H1 (cell line): ENCODE measurements around the gene MIEF2. TPM values are rescaled to one million over a fixed set of nuclear protein-coding genes. Genes with fewer than 3 reads are reported as not detected.

Experiments
- CTCF ChIA-PET: fragments of 300-600 bp; sonication (Branson Sonifier 250); formaldehyde crosslinking; loops from one replicate; lab custom pipeline; 2021; ENCODE audit not compliant: partially characterized antibody; lab: Charles Lee
- POLR2A ChIA-PET: fragments of 300-600 bp; sonication (Branson Sonifier 250); formaldehyde crosslinking; loops from one replicate; lab custom pipeline; 2021; ENCODE audit warnings: inconsistent platforms; ENCODE audit not compliant: partially characterized antibody; lab: Charles Lee
- DNase-seq, 2 experiments: peaks; one replicate each; pipeline versions ENCODE4 v3.0.0 to v3.0.0-alpha.2; 2010 to 2022; ENCODE audit warnings: low spot score in 2 of 2, low read depth in 1 of 2, mixed read lengths in 1 of 2
- FAIRE-seq: peaks from 2 replicates; lab custom pipeline; 2011; peaks lifted over from hg19 to GRCh38; lab: Jason Lieb, UNC
- H2AFZ ChIP-seq: 2 replicates; pipeline ENCODE4 v1.8.1; 2012; ENCODE audit warnings: low read length, inconsistent platforms
- H2AK5ac ChIP-seq: 2 replicates; pipeline ENCODE4 v1.6.1; 2013; ENCODE audit warnings: low read depth, low read length
- H2BK120ac ChIP-seq: replicated peaks from 2 replicates; pipeline ENCODE3; 2013; ENCODE audit warnings: low read depth, low read length, inconsistent platforms
- H2BK12ac ChIP-seq: 2 replicates; pipeline ENCODE4 v1.6.1; 2013; ENCODE audit warnings: low read depth, low read length
- H2BK15ac ChIP-seq: 2 replicates; pipeline ENCODE4 v1.6.1; 2013; ENCODE audit warnings: low read length
- H2BK20ac ChIP-seq: 2 replicates; pipeline ENCODE4 v1.6.1; 2013; ENCODE audit warnings: low read length
- H2BK5ac ChIP-seq: 2 replicates; pipeline ENCODE4 v1.6.1; 2013; ENCODE audit warnings: low read depth, low read length
- H3K14ac ChIP-seq: 2 replicates; pipeline ENCODE4 v1.6.1; 2013; ENCODE audit warnings: inconsistent platforms; ENCODE audit not compliant: insufficient read length
- H3K18ac ChIP-seq: 2 replicates; pipeline ENCODE4 v1.6.1; 2013; ENCODE audit warnings: low read length; ENCODE audit errors: extremely low read depth
- H3K23ac ChIP-seq: 2 replicates; pipeline ENCODE4 v1.6.1; 2013; ENCODE audit warnings: inconsistent platforms; ENCODE audit not compliant: insufficient read length
- H3K23me2 ChIP-seq: 2 replicates; pipeline ENCODE4 v1.6.1; 2013; ENCODE audit warnings: low read depth, low read length
- H3K27ac ChIP-seq: 2 replicates; pipeline ENCODE4 v1.6.1; 2011; ENCODE audit warnings: low read depth, low read length, inconsistent platforms
- H3K27me3 ChIP-seq, 4 experiments: replicated peaks in 1 of 4; 1 replicate in 1 of 4; 2 replicates in 3 of 4; pipeline versions ENCODE4 v1.6.1 to v1.8.1; 2011 to 2013; ENCODE audit warnings: low read length in 3 of 4, mild to moderate bottlenecking in 3 of 4, inconsistent platforms in 2 of 4, mixed read lengths in 2 of 4, moderate library complexity in 1 of 4; ENCODE audit not compliant: control insufficient read depth in 3 of 4, insufficient read depth in 3 of 4; ENCODE audit errors: extremely low read depth in 1 of 4
- H3K36me3 ChIP-seq, 4 experiments: 2 replicates each; pipeline versions ENCODE4 v1.6.1 to v1.8.1; 2011 to 2013; ENCODE audit warnings: mild to moderate bottlenecking in 4 of 4, low read length in 3 of 4, moderate library complexity in 2 of 4, control low read depth in 1 of 4, inconsistent platforms in 1 of 4; ENCODE audit not compliant: insufficient read depth in 4 of 4, control insufficient read depth in 2 of 4
- H3K4ac ChIP-seq: replicated peaks from 2 replicates; pipeline ENCODE3; 2013; ENCODE audit warnings: low read length, low read depth, mixed read lengths, inconsistent platforms; ENCODE audit not compliant: insufficient read length
- H3K4me1 ChIP-seq, 4 experiments: replicated peaks in 1 of 4; 1 replicate in 1 of 4; 2 replicates in 3 of 4; pipeline versions ENCODE4 v1.6.1 to v1.8.1; 2011 to 2013; ENCODE audit warnings: low read length in 3 of 4, inconsistent platforms in 2 of 4, mixed read lengths in 1 of 4; ENCODE audit not compliant: insufficient read depth in 4 of 4, control insufficient read depth in 3 of 4
- H3K4me2 ChIP-seq, 2 experiments: 2 replicates each; pipeline versions ENCODE4 v1.6.1 to v1.8.1; 2011 to 2013; ENCODE audit warnings: low read depth in 2 of 2, low read length in 2 of 2, control low read depth in 1 of 2, inconsistent platforms in 1 of 2, mild to moderate bottlenecking in 1 of 2; ENCODE audit not compliant: insufficient read depth in 1 of 2
- H3K4me3 ChIP-seq, 4 experiments: fragments of 200-600, 300-600 bp in 1 of 4; sonication (generic), shearing (Covaris generic), sonication (Bioruptor Twin) in 1 of 4; 2 replicates each; pipeline versions ENCODE4 v1.5.1 to v1.8.1; 2011 to 2016; ENCODE audit warnings: low read length in 4 of 4, low read depth in 3 of 4, control low read depth in 2 of 4, inconsistent platforms in 2 of 4, mild to moderate bottlenecking in 2 of 4, mixed read lengths in 1 of 4, moderate library complexity in 1 of 4; ENCODE audit not compliant: insufficient read depth in 2 of 4; ENCODE audit errors: extremely low read depth in 1 of 4
- H3K56ac ChIP-seq: replicated peaks from 2 replicates; pipeline ENCODE3; 2013; ENCODE audit warnings: low read depth, mild to moderate bottlenecking, mixed read lengths, low read length, inconsistent platforms; ENCODE audit not compliant: insufficient read length
- H3K79me1 ChIP-seq: 2 replicates; pipeline ENCODE4 v1.6.1; 2013; ENCODE audit warnings: low read depth, low read length, control low read depth
- H3K79me2 ChIP-seq, 2 experiments: 2 replicates each; pipeline versions ENCODE4 v1.6.1 to v1.8.1; 2012 to 2013; ENCODE audit warnings: low read length in 2 of 2, mild to moderate bottlenecking in 2 of 2, inconsistent platforms in 1 of 2; ENCODE audit not compliant: insufficient read depth in 2 of 2, control insufficient read depth in 1 of 2
- H3K9ac ChIP-seq, 4 experiments: replicated peaks in 1 of 4; 1 replicate in 1 of 4; 2 replicates in 3 of 4; pipeline versions ENCODE4 v1.6.1 to v1.8.1; 2011 to 2013; ENCODE audit warnings: low read depth in 3 of 4, low read length in 3 of 4, control low read depth in 2 of 4, mild to moderate bottlenecking in 2 of 4, moderate library complexity in 2 of 4, inconsistent platforms in 1 of 4; ENCODE audit errors: extremely low read depth in 1 of 4
- H3K9me3 ChIP-seq, 2 experiments: 2 replicates each; pipeline versions ENCODE4 v1.6.1 to v1.8.1; 2012 to 2013; ENCODE audit warnings: mild to moderate bottlenecking in 2 of 2, moderate library complexity in 2 of 2, control low read depth in 1 of 2, inconsistent platforms in 1 of 2, low read depth in 1 of 2, low read length in 1 of 2, mixed read lengths in 1 of 2; ENCODE audit not compliant: insufficient read depth in 2 of 2
- H4K20me1 ChIP-seq, 2 experiments: replicated peaks in 1 of 2; 2 replicates each; pipeline versions ENCODE3 to v1.8.1; 2011 to 2013; ENCODE audit warnings: inconsistent platforms in 2 of 2, low read length in 2 of 2, mild to moderate bottlenecking in 1 of 2; ENCODE audit not compliant: insufficient read depth in 2 of 2, control insufficient read depth in 1 of 2
- H4K5ac ChIP-seq: 2 replicates; pipeline ENCODE4 v1.6.1; 2013; ENCODE audit warnings: low read length, low read depth, mixed read lengths, inconsistent platforms; ENCODE audit not compliant: insufficient read length
- H4K8ac ChIP-seq: 2 replicates; pipeline ENCODE4 v1.8.0; 2013; ENCODE audit warnings: mild to moderate bottlenecking, moderate library complexity, low read length, inconsistent platforms; ENCODE audit not compliant: insufficient read depth; ENCODE audit errors: extremely low read depth
- H4K91ac ChIP-seq: replicated peaks from 2 replicates; pipeline ENCODE3; 2013; ENCODE audit warnings: low read length, mixed read lengths, inconsistent platforms; ENCODE audit not compliant: insufficient read length
- CBX5 ChIP-seq: fragments of 300-800, 300-1000 bp; sonication (generic); IDR thresholded peaks from 2 replicates; pipeline ENCODE4 v1.7.1; 2016; ENCODE audit warnings: antibody characterized with exemption, low read length, low read depth
- CTBP2 ChIP-seq: IDR thresholded peaks from 2 replicates; pipeline ENCODE4 v1.7.0; 2011; ENCODE audit warnings: borderline replicate concordance, mild to moderate bottlenecking, moderate library complexity, mixed read lengths, low read length; ENCODE audit not compliant: insufficient read depth, insufficient read length
- GTF2F1 ChIP-seq: IDR thresholded peaks from 2 replicates; pipeline ENCODE4 v1.6.1; 2012; ENCODE audit warnings: low read depth, low read length, improper control_type of control experiment, borderline replicate concordance
- KDM5A ChIP-seq: fragments of 200-600 bp; IDR thresholded peaks from 2 replicates; pipeline ENCODE4 v1.7.1; 2012; ENCODE audit warnings: mild to moderate bottlenecking, low read length, inconsistent platforms, mixed read lengths
- POU5F1 ChIP-seq: IDR thresholded peaks from 2 replicates; pipeline ENCODE4 v1.6.1; 2011; ENCODE audit warnings: low read depth, mild to moderate bottlenecking, low read length, moderate library complexity
- RXRA ChIP-seq: IDR thresholded peaks from 2 replicates; pipeline ENCODE4 v1.6.1; 2011; ENCODE audit warnings: low read depth, mild to moderate bottlenecking, low read length, moderate library complexity; ENCODE audit not compliant: insufficient read depth
- SAP30 ChIP-seq: fragments of 300-600 bp; sonication (generic); IDR thresholded peaks from 2 replicates; pipeline ENCODE4 v1.7.1; 2012; ENCODE audit warnings: low read length, moderate library complexity, mild to moderate bottlenecking, inconsistent platforms; ENCODE audit not compliant: insufficient read depth, insufficient replicate concordance
- TAF1 ChIP-seq: IDR thresholded peaks from 2 replicates; pipeline ENCODE4 v1.6.1; 2011; ENCODE audit warnings: mild to moderate bottlenecking, low read depth, low read length
- USF2 ChIP-seq: IDR thresholded peaks from 2 replicates; pipeline ENCODE4 v1.6.1; 2011; ENCODE audit warnings: low read length, improper control_type of control experiment
- WGBS, 2 experiments: shearing (Covaris generic) in 1 of 2; methylation state at CpG; one replicate each; pipeline versions ENCODE4 v1.1.6 to v1.1.7; 2013 to 2015; ENCODE audit warnings: low lambda C conversion rate in 2 of 2, mixed read lengths in 2 of 2, inconsistent platforms in 1 of 2, low coverage in 1 of 2, missing lambda C conversion rate in 1 of 2; ENCODE audit not compliant: insufficient replicate concordance in 2 of 2, insufficient coverage in 1 of 2, insufficient read length in 1 of 2; ENCODE audit errors: extremely low coverage in 1 of 2, missing lambda C conversion rate in 1 of 2; 5-methylcytosine and 5-hydroxymethylcytosine counted together
- polyA plus RNA-seq, 7 experiments: library from polyadenylated mRNA; depleted of rRNA in 3 of 7; stranded (reverse) in 5 of 7; unstranded in 2 of 7; fragments of >200 nt in 5 of 7; fragments of 200-250 nt in 2 of 7; gene quantifications; 1 replicate in 5 of 7; 2 replicates in 1 of 7; 4 replicates in 1 of 7; pipeline versions ENCODE4 v1.2.1 to v1.2.3, GENCODE V29; 2011 to 2013; ENCODE audit warnings: missing spikeins in 2 of 7, mixed read lengths in 2 of 7
- total RNA-seq: library from RNA; stranded (reverse); fragmentation: NEBNext Ultra II Directional; extraction: Animal tissue kit (Norgen Biotek cat#: 25700); gene quantifications from 2 replicates; pipeline ENCODE4 v1.2.1, GENCODE V29; 2021

Gene MIEF2
- total and polyA plus RNA-seq, 2 of the 8 experiments (the other 6 are each of a cell fraction or from before 2014, with no cell fraction given) = 9.9 to 24.9 TPM

DNA sequence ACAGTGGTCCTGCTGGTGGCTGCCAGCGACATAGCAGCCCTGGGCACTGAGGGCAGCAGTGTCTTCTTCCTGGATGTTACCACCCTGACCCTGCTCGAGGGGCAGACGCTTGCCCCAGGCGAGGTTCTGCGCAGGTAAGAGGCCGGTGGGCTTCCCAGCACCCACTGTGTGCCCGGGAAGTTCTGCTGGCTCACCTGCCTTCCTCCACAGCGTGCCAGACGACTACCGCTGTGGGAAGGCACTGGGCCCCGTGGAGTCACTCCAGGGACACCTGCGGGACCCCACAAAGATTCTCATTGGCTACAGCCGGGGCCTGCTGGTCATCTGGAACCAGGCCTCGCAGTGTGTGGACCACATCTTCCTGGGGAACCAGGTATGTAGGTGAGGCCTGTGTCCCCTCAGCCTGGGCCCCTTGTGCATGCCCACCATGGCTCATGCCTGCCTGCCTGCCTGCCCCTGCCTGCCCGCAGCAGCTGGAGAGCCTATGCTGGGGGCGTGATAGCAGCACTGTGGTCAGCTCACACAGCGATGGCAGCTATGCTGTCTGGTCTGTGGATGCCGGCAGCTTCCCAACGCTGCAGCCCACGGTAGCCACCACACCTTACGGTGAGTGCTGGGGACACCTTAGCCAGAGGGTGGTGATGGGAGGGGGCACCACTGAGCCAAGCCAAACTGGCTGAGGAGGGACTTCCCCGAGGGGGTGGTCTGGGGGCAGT, 26.5 kb upstream of the MIEF2 start:
- Histone ChIP-seq H3K4ac (no peak overlapping the region), H3K23me2 (no peaks in the 10 kb centered on the region), H3K36me3 (peaks cover 28 to 54% (median 39%) of the 10 kb centered on the region in 4 experiments; a peak in 7 of 8 replicates), H3K9me3 (no peaks in the 10 kb centered on the region), H2BK20ac (no peak overlapping the region), H3K4me1 (peaks cover 0 to 4% (median 0%) of the 10 kb centered on the region in 4 experiments; a peak in 1 of 7 replicates), H3K27ac (no peak overlapping the region), H3K79me1 (peaks cover 22% of the 10 kb centered on the region), H4K20me1 (peaks cover 13 to 29% of the 10 kb centered on the region in 2 experiments), H2AK5ac (no peak overlapping the region), H2BK120ac (no peak overlapping the region), H3K27me3 (peaks cover 0 to 2% (median 0%) of the 10 kb centered on the region in 4 experiments; a peak in 1 of 7 replicates), H3K18ac (no peak overlapping the region), H3K9ac (no peak overlapping the region), H2BK5ac (no peak overlapping the region), H3K23ac (no peak overlapping the region), H2AFZ (no peak overlapping the region), H4K8ac (no peak overlapping the region), H4K5ac (no peak overlapping the region), H4K91ac (no peak overlapping the region), H3K14ac (no peak overlapping the region), H3K79me2 (peaks cover 0 to 35% of the 10 kb centered on the region in 2 experiments; a peak in 3 of 4 replicates), H2BK12ac (no peak overlapping the region), H3K56ac (no peak overlapping the region), H2BK15ac (no peak overlapping the region), H3K4me3 (no peak overlapping the region), H3K4me2 (no peak overlapping the region)
- CTCF ChIA-PET = interaction anchor here (1.0 to 8.4 kb wide), 3 partner anchors 7 to 18 kb away, joined by 3 to 76 read pairs (median 18); no protein-coding TSS in a partner anchor
- POLR2A ChIA-PET = interaction anchor here (0.7 to 1.6 kb wide), 3 partner anchors 10 to 20 kb away, joined by 3 to 11 read pairs (median 3); no protein-coding TSS in a partner anchor
- FAIRE-seq (no peak), DNase-seq (no peak)
- WGBS, 2 experiments = 93% methylated on average over 22 of the region's 22 CpGs; no CpG with 5 or more reads in 1 of the 2 experiments
- TF ChIP-seq USF2 (no peak), POU5F1 (no peak), TAF1 (no peak), RXRA (no peak), KDM5A (no peak), CBX5 (no peak), CTBP2 (no peak), SAP30 (no peak), GTF2F1 (no peak)
